ENCODE data around the gene SERPINA4.

SERPINA4 gene

GRCh38 chr14:94542111-94542810 lies 19.0 kb upstream of the SERPINA4 start:
- Histone ChIP-seq H3K9me3 (ENCODE audit: control insufficient read depth in 2 of 2, low read length in 2 of 2) (no peaks in the 10 kb centered on the region), H3K27ac (ENCODE audit: low read depth in 2 of 2, low read length in 2 of 2) (no peak overlapping the region), H3K4me1 (ENCODE audit: control insufficient read depth in 2 of 2, insufficient read depth in 2 of 2, low read length in 2 of 2) (no peaks in the 10 kb centered on the region), H3K27me3 (ENCODE audit: control insufficient read depth in 2 of 2, insufficient read depth in 2 of 2, low read length in 2 of 2) (peaks cover 0 to 3% of the 10 kb centered on the region in 2 donors), H3K36me3 (ENCODE audit: control insufficient read depth in 2 of 2, insufficient read depth in 2 of 2, low read length in 2 of 2) (no peaks in the 10 kb centered on the region), H3K4me3 (ENCODE audit: low read length in 2 of 2) (no peak overlapping the region), H3K9ac (ENCODE audit: low read depth in 1 of 2, low read length in 2 of 2) (no peak overlapping the region)

- Histone ChIP-seq H3K36me3 (ENCODE audit: control insufficient read depth in 2 of 2, insufficient read depth in 2 of 2, low read length in 2 of 2) (no peaks in the 10 kb centered on the region), H3K9me3 (ENCODE audit: control insufficient read depth in 2 of 2, low read length in 2 of 2) (no peaks in the 10 kb centered on the region), H3K4me3 (ENCODE audit: low read length in 2 of 2) (no peak overlapping the region), H3K27me3 (ENCODE audit: control insufficient read depth in 2 of 2, insufficient read depth in 2 of 2, low read length in 2 of 2) (peaks cover 0 to 2% of the 10 kb centered on the region in 2 donors), H3K9ac (ENCODE audit: low read depth in 1 of 2, low read length in 2 of 2) (no peak overlapping the region), H3K4me1 (ENCODE audit: control insufficient read depth in 2 of 2, insufficient read depth in 2 of 2, low read length in 2 of 2) (no peaks in the 10 kb centered on the region), H3K27ac (ENCODE audit: low read depth in 2 of 2, low read length in 2 of 2) (no peak overlapping the region)
Measured at GRCh38 chr14:94542811-94543440, 18.3 kb upstream of the SERPINA4 start.

- no peaks in the 10 kb centered on the region for H3K4me1 ChIP-seq (ENCODE audit: control insufficient read depth in 2 of 2, insufficient read depth in 2 of 2, low read length in 2 of 2)
- H3K27me3 ChIP-seq (ENCODE audit: control insufficient read depth in 2 of 2, insufficient read depth in 2 of 2, low read length in 2 of 2), result peaks cover 0 to 2% of the 10 kb centered on the region in 2 donors
- H3K9me3 ChIP-seq (ENCODE audit: control insufficient read depth in 2 of 2, low read length in 2 of 2), result no peaks in the 10 kb centered on the region
- H3K36me3 ChIP-seq (ENCODE audit: control insufficient read depth in 2 of 2, insufficient read depth in 2 of 2, low read length in 2 of 2), result no peaks in the 10 kb centered on the region
- H3K4me3 ChIP-seq (ENCODE audit: low read length in 2 of 2), result no peak overlapping the region
- no peak overlapping the region for H3K9ac ChIP-seq (ENCODE audit: low read depth in 1 of 2, low read length in 2 of 2)
- H3K27ac ChIP-seq (ENCODE audit: low read depth in 2 of 2, low read length in 2 of 2), result no peak overlapping the region
Measured at GRCh38 chr14:94543449-94544124, 17.7 kb upstream of the SERPINA4 start.

GRCh38 chr14:94544726-94545125 lies 16.5 kb upstream of the SERPINA4 start:
- no peaks in the 10 kb centered on the region for H3K4me1 ChIP-seq (ENCODE audit: control insufficient read depth in 2 of 2, insufficient read depth in 2 of 2, low read length in 2 of 2)
- H3K36me3 ChIP-seq (ENCODE audit: control insufficient read depth in 2 of 2, insufficient read depth in 2 of 2, low read length in 2 of 2), result no peaks in the 10 kb centered on the region
- peaks cover 0 to 2% of the 10 kb centered on the region in 2 donors for H3K27me3 ChIP-seq (ENCODE audit: control insufficient read depth in 2 of 2, insufficient read depth in 2 of 2, low read length in 2 of 2)
- H3K9me3 ChIP-seq (ENCODE audit: control insufficient read depth in 2 of 2, low read length in 2 of 2), result no peaks in the 10 kb centered on the region
- no peak overlapping the region for H3K4me3 ChIP-seq (ENCODE audit: low read length in 2 of 2)
- H3K9ac ChIP-seq (ENCODE audit: low read depth in 1 of 2, low read length in 2 of 2), result no peak overlapping the region
- no peak overlapping the region for H3K27ac ChIP-seq (ENCODE audit: low read depth in 2 of 2, low read length in 2 of 2)

GRCh38 chr14:94545131-94545841 lies 16.0 kb upstream of the SERPINA4 start:
- no peaks in the 10 kb centered on the region for H3K27me3 ChIP-seq (ENCODE audit: control insufficient read depth in 2 of 2, insufficient read depth in 2 of 2, low read length in 2 of 2)
- H3K27ac ChIP-seq (ENCODE audit: low read depth in 2 of 2, low read length in 2 of 2), result no peak overlapping the region
- H3K9ac ChIP-seq (ENCODE audit: low read depth in 1 of 2, low read length in 2 of 2), result no peak overlapping the region
- H3K9me3 ChIP-seq (ENCODE audit: control insufficient read depth in 2 of 2, low read length in 2 of 2), result no peaks in the 10 kb centered on the region
- no peak overlapping the region for H3K4me3 ChIP-seq (ENCODE audit: low read length in 2 of 2)
- no peaks in the 10 kb centered on the region for H3K36me3 ChIP-seq (ENCODE audit: control insufficient read depth in 2 of 2, insufficient read depth in 2 of 2, low read length in 2 of 2)
- H3K4me1 ChIP-seq (ENCODE audit: control insufficient read depth in 2 of 2, insufficient read depth in 2 of 2, low read length in 2 of 2), result no peaks in the 10 kb centered on the region

GRCh38 chr14:94547151-94547680 lies 14.0 kb upstream of the SERPINA4 start:
- H3K4me1 ChIP-seq (ENCODE audit: control insufficient read depth in 2 of 2, insufficient read depth in 2 of 2, low read length in 2 of 2), result no peaks in the 10 kb centered on the region
- no peaks in the 10 kb centered on the region for H3K9me3 ChIP-seq (ENCODE audit: control insufficient read depth in 2 of 2, low read length in 2 of 2)
- H3K9ac ChIP-seq (ENCODE audit: low read depth in 1 of 2, low read length in 2 of 2), result no peak overlapping the region
- H3K27me3 ChIP-seq (ENCODE audit: control insufficient read depth in 2 of 2, insufficient read depth in 2 of 2, low read length in 2 of 2), result no peaks in the 10 kb centered on the region
- no peak overlapping the region for H3K4me3 ChIP-seq (ENCODE audit: low read length in 2 of 2)
- H3K27ac ChIP-seq (ENCODE audit: low read depth in 2 of 2, low read length in 2 of 2), result no peak overlapping the region
- no peaks in the 10 kb centered on the region for H3K36me3 ChIP-seq (ENCODE audit: control insufficient read depth in 2 of 2, insufficient read depth in 2 of 2, low read length in 2 of 2)

- H3K4me1 ChIP-seq (ENCODE audit: control insufficient read depth in 2 of 2, insufficient read depth in 2 of 2, low read length in 2 of 2), result no peaks in the 10 kb centered on the region
- H3K27me3 ChIP-seq (ENCODE audit: control insufficient read depth in 2 of 2, insufficient read depth in 2 of 2, low read length in 2 of 2), result no peaks in the 10 kb centered on the region
- H3K27ac ChIP-seq (ENCODE audit: low read depth in 2 of 2, low read length in 2 of 2), result no peak overlapping the region
- no peak overlapping the region for H3K9ac ChIP-seq (ENCODE audit: low read depth in 1 of 2, low read length in 2 of 2)
- no peaks in the 10 kb centered on the region for H3K9me3 ChIP-seq (ENCODE audit: control insufficient read depth in 2 of 2, low read length in 2 of 2)
- no peaks in the 10 kb centered on the region for H3K36me3 ChIP-seq (ENCODE audit: control insufficient read depth in 2 of 2, insufficient read depth in 2 of 2, low read length in 2 of 2)
- no peak overlapping the region for H3K4me3 ChIP-seq (ENCODE audit: low read length in 2 of 2)
Measured at GRCh38 chr14:94547726-94548125, 13.5 kb upstream of the SERPINA4 start.

- no peak overlapping the region for H3K27ac ChIP-seq (ENCODE audit: low read depth in 2 of 2, low read length in 2 of 2)
- no peak overlapping the region for H3K4me3 ChIP-seq (ENCODE audit: low read length in 2 of 2)
- H3K36me3 ChIP-seq (ENCODE audit: control insufficient read depth in 2 of 2, insufficient read depth in 2 of 2, low read length in 2 of 2), result no peaks in the 10 kb centered on the region
- H3K27me3 ChIP-seq (ENCODE audit: control insufficient read depth in 2 of 2, insufficient read depth in 2 of 2, low read length in 2 of 2), result no peaks in the 10 kb centered on the region
- no peaks in the 10 kb centered on the region for H3K9me3 ChIP-seq (ENCODE audit: control insufficient read depth in 2 of 2, low read length in 2 of 2)
- H3K9ac ChIP-seq (ENCODE audit: low read depth in 1 of 2, low read length in 2 of 2), result no peak overlapping the region
- no peaks in the 10 kb centered on the region for H3K4me1 ChIP-seq (ENCODE audit: control insufficient read depth in 2 of 2, insufficient read depth in 2 of 2, low read length in 2 of 2)
Measured at GRCh38 chr14:94548131-94548998, 12.9 kb upstream of the SERPINA4 start.

Data from mucosa of rectum (tissue), 2 donors.